H1 (cell line): ENCODE data around the gene PIK3C2G.

Experiments
- RBBP5 ChIP-seq: IDR thresholded peaks from 2 replicates; pipeline ENCODE4 v1.7.1; 2012; ENCODE audit warnings: low read depth, mild to moderate bottlenecking, inconsistent platforms, low read length, moderate library complexity, borderline replicate concordance
- TF ChIP-seq, protein P1 (sequence below), 3 experiments: IDR thresholded peaks; 1 replicate in 2 of 3; 2 replicates in 1 of 3; pipeline versions ENCODE4 v1.5.1 to v1.6.1; 2011; ENCODE audit warnings: low read length in 3 of 3, mild to moderate bottlenecking in 3 of 3, inconsistent platforms in 2 of 3, low read depth in 1 of 3, moderate library complexity in 1 of 3; ENCODE audit not compliant: insufficient read depth in 1 of 3; ENCODE audit errors: control extremely low read depth in 1 of 3

DNA sequence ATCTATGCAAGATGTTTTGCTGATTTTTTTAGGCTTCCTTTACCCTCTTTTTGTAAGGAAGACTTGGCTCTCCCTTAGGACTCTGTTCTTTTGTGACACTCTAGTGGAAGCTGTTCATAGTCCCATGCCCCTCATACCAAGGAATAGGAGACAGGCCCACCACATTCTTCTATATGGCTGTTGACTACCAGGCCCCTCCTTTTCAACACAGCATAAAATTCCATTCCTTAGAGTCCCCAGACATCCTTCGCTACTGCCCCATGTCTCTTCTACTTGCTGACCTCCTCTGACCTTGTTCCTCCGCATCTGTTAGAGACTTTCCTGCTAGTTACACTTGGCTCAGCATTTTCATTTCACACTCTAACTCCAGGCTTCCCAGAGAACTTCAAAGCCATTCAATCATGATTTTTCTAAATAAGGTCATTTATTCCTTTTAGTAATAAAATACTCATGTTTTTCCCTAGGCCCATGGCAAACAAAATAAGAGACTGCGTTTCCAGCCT lies 9.7 kb downstream of the PIK3C2G start:
- TF ChIP-seq, protein P1, sequence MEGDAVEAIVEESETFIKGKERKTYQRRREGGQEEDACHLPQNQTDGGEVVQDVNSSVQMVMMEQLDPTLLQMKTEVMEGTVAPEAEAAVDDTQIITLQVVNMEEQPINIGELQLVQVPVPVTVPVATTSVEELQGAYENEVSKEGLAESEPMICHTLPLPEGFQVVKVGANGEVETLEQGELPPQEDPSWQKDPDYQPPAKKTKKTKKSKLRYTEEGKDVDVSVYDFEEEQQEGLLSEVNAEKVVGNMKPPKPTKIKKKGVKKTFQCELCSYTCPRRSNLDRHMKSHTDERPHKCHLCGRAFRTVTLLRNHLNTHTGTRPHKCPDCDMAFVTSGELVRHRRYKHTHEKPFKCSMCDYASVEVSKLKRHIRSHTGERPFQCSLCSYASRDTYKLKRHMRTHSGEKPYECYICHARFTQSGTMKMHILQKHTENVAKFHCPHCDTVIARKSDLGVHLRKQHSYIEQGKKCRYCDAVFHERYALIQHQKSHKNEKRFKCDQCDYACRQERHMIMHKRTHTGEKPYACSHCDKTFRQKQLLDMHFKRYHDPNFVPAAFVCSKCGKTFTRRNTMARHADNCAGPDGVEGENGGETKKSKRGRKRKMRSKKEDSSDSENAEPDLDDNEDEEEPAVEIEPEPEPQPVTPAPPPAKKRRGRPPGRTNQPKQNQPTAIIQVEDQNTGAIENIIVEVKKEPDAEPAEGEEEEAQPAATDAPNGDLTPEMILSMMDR (IDR thresholded peaks at IDR 0.05; ENCODE audit: control extremely low read depth in 1 of 3, insufficient read depth in 1 of 3, low read depth in 1 of 3, low read length in 3 of 3): no peak
- TF ChIP-seq RBBP5: no peak
